Body of pancreas (tissue), 4 donors: Measurements from ENCODE around the gene SRGAP1.

Experiments
- CTCF ChIP-seq, 7 experiments: fragments of 450-650 bp in 4 of 7; fragments of 200-600 bp in 3 of 7; sonication (generic) in 3 of 7; IDR thresholded peaks; one replicate each; pipeline ENCODE4 v1.5.1; 2016 to 2019; ENCODE audit warnings: antibody characterized with exemption in 7 of 7
- POLR2A ChIP-seq, 3 donors: fragments of 450-650 bp; IDR thresholded peaks; one replicate each; pipeline ENCODE4 v1.6.1; 2016; ENCODE audit warnings: antibody characterized with exemption in 3 of 3, mild to moderate bottlenecking in 2 of 3

- TF ChIP-seq POLR2A (IDR thresholded peaks at IDR 0.05), result no peak
- TF ChIP-seq CTCF (IDR thresholded peaks at IDR 0.05), result no peak
Observed at GRCh38 chr12:63809566-63809965, 34.9 kb upstream of the SRGAP1 start.
